ENCODE results near the gene PPP1R13B. TPM values are rescaled to one million over a fixed set of nuclear protein-coding genes. Genes with fewer than 3 reads are reported as not detected.
A peak's percentile ranks its signal among the peaks of the same experiment; 100 is the strongest.

Gene PPP1R13B
- polyA plus RNA-seq, 5 donors: 50.3 to 72.7 (median 61.6) TPM

- no peak for DNase-seq
These were observed 9.3 kb downstream of the PPP1R13B start for GRCh38 chr14:103838117-103838516.

- DNase-seq: no peak
These were observed 10.2 kb downstream of the PPP1R13B start for GRCh38 chr14:103836976-103837725.

- DNase-seq: no peak
These were observed 12.4 kb downstream of the PPP1R13B start for GRCh38 chr14:103834956-103835355.

- no peak for DNase-seq
These were observed 13.7 kb downstream of the PPP1R13B start for GRCh38 chr14:103833711-103834110.

- DNase-seq: no peak
These were observed 15.3 kb downstream of the PPP1R13B start for GRCh38 chr14:103832046-103832445.

- no peak for DNase-seq
These were observed 16.7 kb downstream of the PPP1R13B start for GRCh38 chr14:103830511-103831270.

- DNase-seq: peak in 1 of 2 donors; percentile 45
These were observed 18.9 kb downstream of the PPP1R13B start for GRCh38 chr14:103828315-103828967.

- DNase-seq: no peak
These were observed 22.3 kb downstream of the PPP1R13B start for GRCh38 chr14:103825101-103825500.

- DNase-seq: no peak
These were observed 26.5 kb downstream of the PPP1R13B start for GRCh38 chr14:103820908-103821307.

- no peak for DNase-seq
These were observed 27.0 kb downstream of the PPP1R13B start for GRCh38 chr14:103820382-103820781.

GRCh38 chr14:103819503-103820307, 27.7 kb downstream of the PPP1R13B start:
- peak; percentile 45 to 59 for DNase-seq

- no peak for DNase-seq
These were observed 28.5 kb downstream of the PPP1R13B start for GRCh38 chr14:103818870-103819269.

- DNase-seq: no peak
These were observed 29.0 kb downstream of the PPP1R13B start for GRCh38 chr14:103818422-103818821.

- no peak for DNase-seq
These were observed 29.8 kb downstream of the PPP1R13B start for GRCh38 chr14:103817595-103817994.

- DNase-seq: no peak
These were observed 30.4 kb downstream of the PPP1R13B start for GRCh38 chr14:103816991-103817390.

GRCh38 chr14:103815253-103815652, 32.1 kb downstream of the PPP1R13B start:
- no peak for DNase-seq

GRCh38 chr14:103811189-103811588, 36.2 kb downstream of the PPP1R13B start:
- no peak for DNase-seq

- DNase-seq: peak; percentile 70 to 78
These were observed 38.9 kb downstream of the PPP1R13B start for GRCh38 chr14:103808403-103809001.

- DNase-seq: no peak
These were observed 40.6 kb downstream of the PPP1R13B start for GRCh38 chr14:103806805-103807204.

GRCh38 chr14:103805708-103806107, 41.7 kb downstream of the PPP1R13B start:
- DNase-seq: no peak

GRCh38 chr14:103803661-103804060, 43.7 kb downstream of the PPP1R13B start:
- DNase-seq: no peak
